Activated CD8-positive, alpha-beta memory T cell treated with anti-CD3 and anti-CD28 coated beads for 24 hours (primary cell): ENCODE results near the gene IVNS1ABP.
A peak's percentile ranks its signal among the peaks of the same experiment; 100 is the strongest.
"Not testable (repeated sequence)": the region's sequence is repeated elsewhere in the genome, so short reads cannot be mapped to it uniquely, and the experiment has no call there.

Experiments used
- DNase-seq: peaks from one replicate; pipeline ENCODE4 v3.0.0-alpha.2; 2020

Gene IVNS1ABP

DNA sequence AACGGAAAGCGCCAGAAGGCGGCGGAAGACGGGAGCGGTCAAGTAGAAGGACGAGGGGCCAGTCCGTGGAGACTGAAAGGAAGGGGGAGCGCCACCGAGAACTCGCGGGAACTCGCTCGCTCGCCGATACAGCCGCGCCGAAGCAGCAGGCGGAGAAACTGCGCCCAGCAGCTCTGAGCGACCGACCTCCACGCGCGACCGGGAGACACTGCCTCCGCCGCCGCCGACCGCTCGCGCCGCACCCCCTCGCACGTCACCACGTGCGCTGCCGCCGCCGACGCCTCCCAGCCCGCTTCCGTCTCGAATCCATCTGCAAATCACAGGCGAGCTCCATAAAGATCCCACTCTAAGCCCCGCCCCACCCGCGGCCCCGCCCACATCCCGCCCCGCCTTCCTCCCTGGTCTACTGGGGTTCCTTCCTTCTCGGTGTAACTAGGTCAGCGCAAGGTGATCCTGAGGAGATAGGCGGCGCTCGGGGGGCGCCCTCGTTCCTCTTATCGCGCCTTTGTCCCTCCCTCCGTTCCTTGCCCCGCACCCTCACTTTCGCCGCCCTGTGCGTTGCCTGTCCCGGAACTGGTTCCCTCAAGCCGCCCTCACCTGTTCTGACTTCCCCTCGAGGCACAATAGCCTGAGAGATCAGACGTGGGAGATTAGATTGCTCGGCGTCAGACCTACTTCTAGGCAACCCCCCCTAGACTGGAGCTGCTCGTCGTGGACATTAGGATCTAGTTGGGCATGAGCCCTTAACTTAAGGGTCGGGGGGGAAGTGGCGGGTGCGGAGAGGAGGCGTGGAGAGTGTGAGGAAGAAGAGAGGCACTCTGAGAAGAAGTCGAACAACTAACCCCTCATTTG lies at the start of gene IVNS1ABP:
Gene IVNS1ABP (minus strand): TSS at position 210 of the 852 bp plus-strand sequence. CDS start 7,750 bp downstream, outside the sequence.
- DNase-seq = peak; percentile 96

DNA sequence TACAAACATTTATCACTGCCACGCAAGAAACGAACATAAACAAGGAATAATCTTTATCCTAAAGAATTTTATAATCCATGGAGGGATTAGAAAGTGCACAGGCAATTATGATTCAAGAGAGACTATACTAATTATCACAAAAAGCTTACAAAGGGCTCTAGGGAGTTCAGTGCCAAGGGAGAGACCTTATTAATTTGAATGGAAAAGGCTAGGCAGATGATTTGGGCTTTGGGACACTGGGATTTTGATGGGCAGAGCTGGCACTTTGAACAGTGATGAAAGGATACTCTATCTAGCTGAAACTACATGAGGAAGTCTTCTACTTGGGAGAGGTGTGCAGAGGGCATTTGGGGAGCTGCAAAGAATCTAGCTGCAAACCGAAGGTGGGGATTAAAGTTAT lies 48.9 kb upstream of the IVNS1ABP start:
- no peak for DNase-seq

DNA sequence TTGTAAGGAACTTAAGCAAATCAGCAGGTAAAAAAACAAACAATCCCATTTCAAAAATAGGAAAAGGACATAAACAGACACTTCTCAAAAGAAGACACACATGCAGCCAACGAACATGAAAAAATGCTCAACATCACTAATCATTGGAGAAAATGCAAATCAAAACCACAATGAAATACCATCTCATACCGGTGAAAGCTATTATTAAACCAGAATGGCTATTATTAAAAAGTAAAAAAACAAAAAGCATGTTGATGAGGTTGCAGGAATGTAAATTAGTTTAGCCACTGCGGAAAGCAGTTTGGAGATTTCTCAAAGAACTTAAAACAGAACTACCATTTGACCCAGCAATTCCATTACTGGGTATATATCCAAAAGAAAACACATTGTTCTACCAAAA lies 47.5 kb upstream of the IVNS1ABP start:
- not testable (repeated sequence) for DNase-seq

DNA sequence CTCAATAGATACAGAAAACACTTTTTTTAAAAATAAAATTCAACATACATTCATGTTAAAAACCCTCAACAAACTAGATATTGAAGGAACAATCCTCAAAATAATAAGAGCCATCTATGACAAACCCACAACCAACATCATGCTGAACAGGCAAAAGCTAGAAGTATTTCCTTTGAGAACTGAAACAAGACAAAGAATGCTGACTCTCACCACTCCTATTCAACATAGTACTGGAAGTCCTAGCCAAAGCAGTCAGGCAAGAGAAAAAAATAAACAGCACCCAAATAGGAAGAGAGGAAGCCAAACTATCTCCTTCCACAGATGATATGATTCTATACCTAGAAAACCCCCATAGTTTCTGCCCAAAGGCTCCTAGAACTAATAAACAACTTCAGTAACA lies 46.2 kb upstream of the IVNS1ABP start:
- no peak for DNase-seq

DNA sequence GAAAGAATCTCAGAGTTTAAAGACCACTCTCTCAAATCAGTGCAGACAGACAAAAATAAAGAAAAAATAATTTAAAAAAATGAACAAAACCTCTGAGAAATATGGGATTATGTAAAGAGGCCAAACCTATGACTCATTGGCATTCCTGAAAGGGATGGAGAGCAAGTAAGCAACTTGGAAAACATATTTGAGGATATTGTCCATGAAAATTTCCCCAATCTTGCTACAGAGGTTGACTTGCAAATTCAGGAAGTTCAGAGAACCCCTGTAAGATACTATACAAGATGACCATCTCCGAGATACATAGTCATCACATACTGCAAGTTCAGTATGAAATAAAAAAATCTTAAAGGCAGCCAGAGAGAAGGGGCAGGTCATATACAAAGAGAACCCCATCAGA lies 43.7 kb upstream of the IVNS1ABP start:
- no peak for DNase-seq

DNA sequence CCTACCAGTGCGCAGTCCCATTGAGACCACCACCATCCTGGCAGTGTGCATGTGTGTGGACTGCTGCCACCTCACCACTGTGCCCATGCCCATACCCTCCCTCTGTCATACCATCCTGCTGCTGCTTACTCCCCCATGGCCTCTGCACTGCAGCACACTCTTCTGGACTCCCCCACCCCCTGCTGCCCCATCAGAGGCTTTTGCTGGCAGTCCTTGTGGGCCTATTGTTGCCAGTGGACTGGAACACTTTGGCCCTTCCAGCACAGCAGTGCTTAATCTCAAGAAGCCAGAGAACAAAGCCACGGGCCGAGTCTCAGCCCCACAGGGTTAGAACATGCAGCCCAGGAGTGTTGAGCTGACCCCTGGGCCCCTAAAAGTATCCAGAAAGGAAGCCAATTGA lies 41.9 kb upstream of the IVNS1ABP start:
- DNase-seq = no peak

DNA sequence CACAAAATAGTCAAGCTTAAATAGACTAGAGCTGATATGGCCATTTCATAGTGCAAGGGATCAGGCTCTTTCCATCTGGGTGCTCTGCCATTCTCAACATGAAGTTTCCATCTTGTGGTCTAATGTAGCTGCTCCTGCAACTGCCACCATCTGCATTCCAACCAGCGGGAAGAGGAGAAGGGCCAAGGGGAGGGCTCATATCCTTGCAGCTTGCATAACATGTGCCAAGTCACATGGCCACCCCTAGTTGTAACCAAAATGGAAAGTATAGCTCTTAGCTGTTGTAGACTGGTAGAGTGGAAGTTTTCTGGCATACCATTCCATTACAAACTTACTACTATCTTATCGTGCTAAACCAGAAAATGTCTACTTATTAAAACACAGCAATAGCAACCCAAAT lies 38.9 kb upstream of the IVNS1ABP start:
- no peak for DNase-seq

DNA sequence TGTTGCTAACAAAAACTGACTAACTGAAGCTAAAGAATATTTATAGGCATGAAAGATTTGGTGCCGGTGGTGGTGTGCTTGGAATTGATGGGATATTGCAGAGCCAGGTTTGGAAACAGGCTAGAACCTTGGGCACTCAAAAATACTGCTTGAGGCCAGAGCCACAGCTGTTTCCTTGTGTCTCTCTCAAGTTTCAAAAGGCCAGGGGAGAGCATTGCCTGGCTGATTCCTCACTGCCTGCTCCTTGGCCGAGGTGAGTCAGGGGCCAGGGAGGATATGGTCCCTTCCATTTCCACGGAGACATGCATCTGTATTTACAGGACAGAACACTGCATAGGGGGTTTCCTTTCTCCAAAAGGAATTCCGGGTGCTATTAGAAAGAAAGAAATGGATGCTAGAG lies 36.1 kb upstream of the IVNS1ABP start:
- no peak for DNase-seq

DNA sequence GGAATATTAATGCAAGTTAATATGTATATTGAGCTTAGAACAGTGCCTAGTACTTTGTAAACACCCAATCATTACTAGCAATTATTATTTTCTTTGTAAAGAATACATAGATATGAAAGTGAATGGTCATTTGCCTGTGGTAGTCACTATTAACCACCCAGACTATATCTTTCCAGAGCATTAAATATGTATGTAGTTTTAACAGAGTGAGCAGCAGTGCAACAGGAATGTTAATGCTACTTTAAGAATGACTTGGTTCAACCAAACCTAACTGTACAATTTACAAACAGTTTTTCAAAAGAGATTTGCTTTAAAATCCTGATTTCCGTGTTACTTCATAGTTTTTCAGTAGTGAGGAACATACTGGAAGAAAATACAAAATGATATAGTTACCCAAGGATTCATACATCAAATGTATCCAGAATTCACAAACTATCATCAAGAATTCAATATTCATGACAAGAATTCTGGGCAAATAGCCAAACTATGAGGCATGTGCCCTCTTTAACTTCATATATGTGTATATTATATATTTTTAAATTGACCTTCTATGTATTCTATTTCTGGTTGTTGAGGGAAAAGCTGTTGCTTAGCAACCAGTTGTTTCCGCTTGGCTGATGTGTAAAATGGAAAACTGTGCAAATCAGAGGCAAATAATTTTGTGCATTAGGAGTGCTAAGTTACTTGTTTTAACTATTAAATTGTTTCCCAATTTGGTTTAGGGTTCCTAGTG lies 34.9 kb upstream of the IVNS1ABP start:
- no peak for DNase-seq

DNA sequence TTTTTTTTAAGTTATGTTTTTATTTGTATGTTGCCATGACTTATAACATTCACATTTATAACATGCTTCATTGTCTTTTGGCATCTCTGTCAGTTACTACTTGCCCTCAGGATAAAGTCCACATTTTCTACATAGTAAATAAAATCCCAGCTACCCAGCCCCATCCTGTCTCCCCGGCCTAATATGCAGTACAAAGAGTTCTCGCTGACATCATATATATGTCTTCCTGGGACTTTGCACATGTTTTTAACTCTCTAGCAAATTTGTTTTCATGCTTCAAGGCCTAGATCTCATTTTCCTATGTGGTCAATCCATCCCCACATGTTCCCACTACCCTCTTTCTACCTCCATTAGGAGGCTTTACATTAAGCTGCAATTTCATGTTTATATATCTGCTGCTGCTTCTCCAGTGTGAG lies 33.0 kb upstream of the IVNS1ABP start:
- DNase-seq = no peak

DNA sequence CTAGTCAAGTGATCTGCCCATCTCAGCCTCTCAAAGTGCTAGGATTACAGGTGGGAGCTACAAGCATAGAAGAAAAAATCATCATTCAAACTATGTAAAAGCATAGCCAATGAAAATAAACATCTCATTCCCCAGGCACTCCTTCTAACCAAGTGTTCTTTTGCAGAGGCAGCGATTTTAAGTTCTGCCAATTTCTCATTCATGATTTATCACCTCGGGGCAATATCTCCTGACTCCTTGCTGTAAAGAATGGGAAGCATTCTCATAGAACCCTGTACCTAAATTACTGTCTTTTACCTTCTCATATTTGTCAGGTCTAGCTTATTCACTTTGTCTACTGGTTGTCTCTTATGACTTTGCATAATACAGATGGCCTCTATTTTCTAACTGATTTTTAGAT lies 32.5 kb upstream of the IVNS1ABP start:
- DNase-seq = no peak

DNA sequence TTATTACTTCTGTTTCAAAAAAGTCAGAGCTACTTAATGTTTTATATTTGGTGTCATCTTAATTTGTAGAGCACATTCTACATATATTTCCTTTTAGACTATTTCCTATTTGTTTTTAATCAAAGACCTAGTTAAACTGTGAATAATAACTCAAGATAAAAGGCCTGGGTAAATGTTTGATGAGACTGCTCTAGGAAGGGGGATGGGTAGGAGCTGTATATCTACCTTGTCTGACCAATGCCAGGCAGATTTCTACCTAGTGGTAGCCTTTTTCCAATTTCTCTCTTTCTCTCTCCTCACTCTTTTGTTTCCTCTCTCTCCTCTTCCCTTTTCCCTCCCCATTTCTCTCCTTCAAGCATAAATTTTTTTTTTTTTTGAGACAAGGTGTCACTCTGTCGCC lies 31.9 kb upstream of the IVNS1ABP start:
- DNase-seq = no peak

DNA sequence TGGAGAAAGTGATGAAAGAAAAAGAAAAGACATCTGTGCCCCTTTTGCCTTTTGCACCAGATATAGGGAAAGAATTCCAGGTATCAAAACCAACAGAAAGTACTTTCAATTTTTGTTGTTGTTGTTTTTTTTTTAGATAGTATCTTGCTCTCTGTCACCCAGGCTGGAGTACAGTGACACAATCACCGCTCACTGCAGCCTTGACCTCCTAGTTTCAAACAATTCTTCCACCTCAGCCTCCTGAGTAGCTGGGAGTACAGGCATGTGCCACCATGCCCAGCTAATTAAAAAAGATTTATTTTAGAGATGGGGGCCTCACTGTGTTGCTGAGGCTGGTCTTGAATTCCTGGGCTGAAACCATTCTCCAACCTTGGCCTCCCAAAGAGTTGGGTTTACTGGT lies 31.3 kb upstream of the IVNS1ABP start:
- no peak for DNase-seq

DNA sequence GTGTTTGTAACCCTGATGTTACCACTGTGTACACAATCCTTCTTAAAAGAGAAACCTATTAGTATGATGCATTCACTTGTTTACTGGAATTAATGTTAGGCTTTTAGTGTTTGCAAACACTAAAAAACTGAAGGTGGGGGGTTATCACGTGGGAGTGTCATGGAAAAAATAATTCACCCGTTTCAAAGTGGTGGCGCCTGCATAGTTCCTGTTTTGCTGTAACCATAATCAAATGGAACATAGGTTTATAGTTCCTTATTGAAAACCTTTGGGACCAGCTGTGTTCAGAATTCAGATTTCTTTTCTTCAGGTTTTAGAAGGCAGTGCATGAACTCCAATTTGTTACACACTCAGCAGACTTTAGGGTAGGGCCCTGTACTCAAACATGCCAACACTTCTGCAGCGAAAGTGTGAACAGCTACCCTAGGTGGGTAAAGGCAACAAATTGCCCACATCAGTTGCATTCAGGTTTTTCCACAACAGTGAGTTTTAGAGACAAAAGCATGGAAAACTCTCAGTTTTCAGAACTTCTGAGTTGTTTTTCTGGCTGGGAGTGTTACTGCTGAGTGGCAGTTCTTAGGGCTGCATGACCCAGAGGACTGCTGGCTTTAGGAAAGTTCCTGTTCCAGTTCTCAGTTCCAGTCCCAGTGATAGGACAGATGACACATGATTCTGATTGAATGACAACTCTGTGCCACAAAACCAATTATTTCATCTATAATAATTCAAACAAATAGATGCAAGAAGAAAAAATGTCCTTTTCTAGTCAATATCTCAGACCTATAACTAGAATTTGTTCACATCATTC lies 29.1 kb upstream of the IVNS1ABP start:
- no peak for DNase-seq

DNA sequence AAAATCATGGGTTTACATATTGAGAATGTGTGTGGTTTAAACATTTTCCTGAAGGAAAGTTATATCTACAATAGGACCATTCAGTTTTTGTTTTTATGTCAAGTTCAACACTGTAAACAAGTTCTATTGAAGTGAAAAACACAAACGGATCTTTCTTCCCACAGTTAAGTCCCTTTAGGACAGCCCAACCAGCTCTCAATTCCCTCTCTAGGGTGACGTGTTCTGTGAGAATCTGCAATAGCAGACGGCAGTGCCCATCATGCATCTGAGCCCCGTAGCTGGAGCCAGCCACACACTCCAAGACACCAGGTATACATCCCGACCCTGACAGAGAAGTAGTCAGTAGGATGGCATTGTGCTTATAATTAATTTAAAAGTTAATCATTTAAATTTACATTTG lies 26.3 kb upstream of the IVNS1ABP start:
- DNase-seq = no peak

DNA sequence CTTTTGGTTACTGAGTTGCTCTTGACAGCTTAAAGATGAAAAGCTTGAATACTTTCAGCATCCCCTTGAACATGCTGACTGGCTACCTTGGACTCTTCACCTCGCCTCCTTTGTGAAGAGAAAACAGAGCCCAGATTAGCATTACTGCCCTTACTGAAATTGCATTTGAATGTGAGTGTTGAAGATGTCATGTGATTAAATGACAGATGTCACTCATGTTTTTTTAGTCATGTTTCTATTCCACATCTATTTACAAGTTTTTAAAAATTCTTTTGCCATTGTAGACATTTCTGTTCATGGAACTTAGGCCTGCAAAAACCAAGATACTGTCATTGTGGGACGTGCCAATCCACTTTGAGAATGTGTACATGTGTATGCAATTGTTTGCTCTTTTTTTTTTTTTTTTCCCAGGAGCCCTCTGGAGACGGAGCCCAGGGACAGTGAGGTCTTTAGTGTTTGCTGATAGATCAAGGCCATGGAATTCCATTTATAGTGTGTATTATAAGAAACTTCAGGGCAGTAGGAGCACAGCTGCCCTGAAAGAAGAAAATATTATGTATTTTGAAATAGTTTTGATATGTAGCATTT lies 25.7 kb upstream of the IVNS1ABP start:
- DNase-seq = no peak

DNA sequence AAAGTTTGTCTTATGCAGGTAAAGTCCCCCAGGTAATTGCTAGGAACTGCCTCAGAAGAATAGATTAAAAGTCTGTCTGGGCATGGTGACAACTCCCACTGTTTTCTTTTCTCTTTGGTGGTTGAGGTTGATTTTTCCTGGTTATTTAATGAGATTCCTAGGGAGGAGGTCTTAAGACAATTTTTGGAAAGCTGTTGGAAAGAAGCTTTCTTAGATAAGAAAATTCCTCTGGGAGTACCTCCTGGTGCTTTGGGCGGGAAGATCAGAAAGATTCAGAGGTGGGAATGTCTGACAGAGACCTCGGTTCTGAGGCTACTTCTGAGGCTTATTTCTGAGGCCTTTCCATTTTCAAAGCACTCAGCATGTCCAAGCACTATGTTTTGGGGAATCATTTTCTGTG lies 25.0 kb upstream of the IVNS1ABP start:
- DNase-seq = no peak

DNA sequence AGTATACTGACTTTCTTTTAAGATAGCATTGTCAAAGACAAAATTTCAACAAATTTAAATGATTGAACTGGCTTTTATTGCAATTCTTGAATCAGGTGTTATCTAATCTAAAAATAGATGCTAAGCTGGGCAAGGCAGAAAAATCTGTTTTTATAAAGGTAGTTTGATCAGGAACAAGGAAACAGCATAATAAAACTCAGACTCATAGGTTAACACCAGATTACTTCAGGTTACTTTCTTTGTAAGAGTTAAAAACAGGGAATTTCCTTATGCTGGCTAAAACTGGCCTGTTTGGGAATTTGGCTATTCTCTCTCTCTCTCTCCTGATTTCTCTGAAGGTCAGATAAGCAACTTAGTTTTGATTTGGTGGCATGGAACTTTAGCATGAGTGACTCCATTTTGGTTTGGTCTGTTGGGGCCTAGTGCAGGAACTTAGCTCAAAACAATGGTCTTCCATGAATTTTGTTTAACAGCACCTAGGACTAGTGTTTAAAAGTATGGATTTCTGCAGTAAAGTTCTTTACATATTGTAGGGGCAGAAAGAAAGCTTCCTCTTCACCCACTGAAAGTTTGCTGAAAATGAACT lies 24.2 kb upstream of the IVNS1ABP start:
- DNase-seq = no peak

DNA sequence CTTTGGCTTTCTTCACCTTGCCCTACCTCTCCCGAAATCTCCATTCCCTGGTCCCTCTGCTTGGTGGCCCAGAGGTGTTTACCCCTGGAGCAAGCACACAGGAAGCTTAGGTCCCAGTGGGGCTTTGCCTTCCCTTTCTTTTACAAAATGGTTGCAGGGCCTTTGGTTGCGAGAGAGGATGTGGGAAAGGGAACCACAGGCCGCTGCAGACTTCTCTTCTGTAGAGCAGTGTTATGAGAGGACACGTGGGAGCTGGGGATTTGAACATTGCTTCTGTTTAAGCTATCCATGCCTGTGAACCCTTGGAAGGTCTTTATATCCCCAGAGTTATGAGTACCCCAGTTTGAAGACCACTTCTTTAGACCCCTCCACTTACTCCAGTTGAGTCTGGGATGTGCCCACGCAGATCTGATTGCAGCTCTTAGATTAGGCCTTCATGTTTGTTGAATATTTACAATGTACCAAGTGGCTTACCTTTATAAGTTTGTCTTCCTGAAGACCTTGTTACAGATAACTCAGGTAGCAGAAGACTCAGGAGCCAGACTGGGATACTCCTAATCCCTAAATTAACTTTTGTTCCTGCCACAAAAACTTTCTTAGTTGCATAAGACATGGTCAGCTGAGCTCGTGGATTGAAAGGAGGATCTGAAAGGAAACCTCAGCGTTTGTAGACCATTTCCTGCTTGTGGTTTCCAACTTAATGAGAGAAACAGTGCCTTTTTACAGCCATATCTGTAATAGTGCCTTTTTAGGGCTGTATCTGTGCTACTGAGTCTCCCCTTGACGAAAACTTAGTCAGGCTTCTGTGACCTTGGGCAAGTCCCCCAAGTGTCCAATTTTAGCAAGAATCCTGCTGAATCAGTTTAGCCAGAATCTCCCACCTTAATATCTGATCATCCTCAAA lies 21.9 kb upstream of the IVNS1ABP start:
- peak; percentile 61 for DNase-seq

DNA sequence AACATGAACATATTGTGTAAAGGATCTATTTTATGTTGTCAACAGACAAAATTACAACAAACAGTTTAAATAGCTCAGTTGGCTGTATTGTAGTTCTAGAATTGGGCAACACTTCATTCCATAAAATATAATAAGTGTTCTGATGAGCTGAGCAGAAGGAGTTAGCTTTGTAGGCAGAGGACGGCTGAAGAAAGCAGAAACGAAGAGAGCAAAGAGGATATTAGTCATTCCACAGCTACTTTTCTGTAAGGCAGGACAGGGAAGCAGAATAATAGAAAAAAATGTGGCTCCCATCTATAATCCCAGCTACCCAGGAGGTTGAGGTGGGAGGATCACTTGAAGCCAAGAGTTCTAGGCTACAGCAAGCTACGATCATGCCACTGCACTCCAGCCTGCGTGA lies 20.2 kb upstream of the IVNS1ABP start:
- no peak for DNase-seq

DNA sequence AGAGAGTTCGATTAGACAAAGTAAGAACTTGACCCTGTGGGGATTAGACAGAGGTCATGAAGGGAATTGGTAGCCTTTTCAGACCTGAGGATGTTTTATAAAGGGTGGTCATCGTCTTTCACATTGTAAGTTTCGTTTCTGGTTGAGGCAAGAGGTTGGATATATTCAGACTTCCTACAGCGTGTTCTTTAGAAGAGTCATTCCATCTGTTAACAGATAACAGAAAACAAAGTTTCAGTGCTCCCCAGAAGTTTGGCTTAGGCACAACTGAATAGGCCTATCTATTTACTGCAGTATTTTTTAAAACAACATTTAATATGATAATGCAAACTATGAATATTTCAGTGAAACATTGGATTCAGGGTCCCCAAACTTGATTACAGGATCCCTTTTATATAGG lies 17.1 kb upstream of the IVNS1ABP start:
- DNase-seq = no peak

DNA sequence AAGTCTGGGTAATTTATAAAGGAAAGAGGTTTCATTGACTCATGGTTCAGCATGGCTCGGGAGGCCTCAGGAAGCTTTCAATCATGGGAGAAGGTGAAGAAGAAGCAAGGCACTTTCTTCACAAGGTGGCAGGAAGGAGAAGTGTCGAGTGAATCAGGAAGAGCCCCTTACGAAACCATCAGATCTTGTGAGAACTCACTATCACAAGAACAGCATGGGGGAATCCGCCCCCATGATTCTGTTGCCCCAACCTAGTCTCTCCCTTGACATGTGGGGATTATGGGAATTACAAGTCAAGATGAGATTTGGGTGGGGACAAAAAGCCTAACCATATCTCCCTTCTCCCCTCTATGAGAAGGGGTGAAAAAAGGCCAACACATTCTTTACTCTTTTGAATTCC lies 11.2 kb upstream of the IVNS1ABP start:
- no peak for DNase-seq
